SIG-M5 (cell line): ENCODE data around the gene TPRKB.
"Not testable (repeated sequence)": the region's sequence is repeated elsewhere in the genome, so short reads cannot be mapped to it uniquely, and the experiment has no call there.

Source experiments
- DNase-seq: peaks from one replicate; lab custom pipeline; 2025; lab: John Stamatoyannopoulos, UW

The TPRKB gene

DNA sequence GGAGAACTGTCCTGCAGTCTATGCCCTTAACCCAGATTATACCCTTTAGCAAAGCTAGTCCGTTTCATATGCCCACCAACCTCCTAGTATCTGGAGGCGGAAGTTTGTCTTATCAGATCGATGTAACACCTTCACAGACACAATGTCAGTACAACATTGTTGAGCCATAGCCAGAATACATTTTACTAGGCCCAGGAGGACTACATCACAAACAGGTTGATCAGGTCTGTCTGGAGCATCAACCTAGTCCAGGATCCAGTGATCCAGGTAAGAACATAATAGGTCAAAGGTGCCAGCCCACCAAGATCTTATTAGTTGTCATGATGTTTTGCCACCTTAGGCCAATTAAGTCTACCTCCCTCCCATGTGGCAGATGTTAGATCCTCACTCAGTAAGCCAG is 2.0 kb upstream of the TPRKB start:
- DNase-seq: no peak

DNA sequence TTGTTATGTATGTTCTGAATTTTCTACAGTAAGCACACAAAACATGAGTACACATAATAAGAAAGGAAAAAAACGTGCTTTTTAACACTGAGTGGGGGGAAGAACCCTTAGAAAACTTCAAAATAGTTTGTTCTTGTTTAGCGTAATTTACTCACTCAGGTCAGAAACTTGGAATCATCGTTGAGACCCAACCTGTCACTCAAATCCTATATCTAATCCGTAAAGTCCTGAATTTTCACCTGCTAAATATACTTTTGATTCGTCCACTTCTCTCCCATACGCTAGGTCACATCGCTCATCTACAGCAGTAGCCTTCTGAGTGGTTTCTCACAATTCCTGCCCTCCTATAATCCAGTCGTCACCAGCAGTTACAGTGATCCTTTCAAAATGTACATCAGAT is 767 bp downstream of the TPRKB start:
- no peak for DNase-seq

DNA sequence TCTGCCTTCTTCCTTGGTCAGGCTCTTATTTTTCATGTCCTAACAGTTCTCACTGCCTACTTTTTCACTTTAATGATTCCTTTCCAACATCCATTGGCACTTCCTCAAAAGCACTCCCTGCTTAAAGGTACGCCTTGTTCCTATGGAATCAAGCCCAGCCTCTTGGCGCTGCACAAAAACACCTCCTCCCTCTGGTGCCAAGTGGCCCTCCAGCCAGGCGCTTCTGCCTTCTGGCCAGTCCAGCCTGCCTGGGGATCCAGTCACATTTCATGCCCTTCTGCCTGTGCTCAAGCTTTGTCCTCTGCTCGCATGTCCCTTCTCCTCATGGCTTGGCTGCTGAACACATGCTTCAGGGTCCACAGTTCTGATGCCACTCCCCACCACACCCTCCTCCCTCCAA is 6.3 kb downstream of the TPRKB start:
- no peak for DNase-seq

DNA sequence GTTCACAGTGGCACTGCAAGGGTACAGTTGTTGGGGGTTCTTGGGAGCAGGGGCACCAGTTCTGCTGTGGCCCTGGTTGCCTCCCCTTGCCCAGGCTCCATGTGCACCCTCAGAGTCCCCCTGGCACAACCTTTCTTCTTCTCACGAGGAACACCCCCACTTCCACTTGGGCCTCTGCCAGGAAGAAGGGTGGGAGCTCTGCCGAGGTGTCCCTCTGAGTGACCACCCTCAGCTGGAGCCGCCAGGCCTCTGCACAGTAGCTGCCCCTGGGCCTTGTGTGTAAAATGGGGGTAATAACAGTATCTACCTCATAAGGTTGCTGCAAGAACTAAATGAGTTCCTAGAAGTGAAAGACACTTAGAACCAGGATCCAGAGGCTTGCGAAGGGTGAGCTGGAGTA is 8.4 kb downstream of the TPRKB start:
- DNase-seq: no peak

DNA sequence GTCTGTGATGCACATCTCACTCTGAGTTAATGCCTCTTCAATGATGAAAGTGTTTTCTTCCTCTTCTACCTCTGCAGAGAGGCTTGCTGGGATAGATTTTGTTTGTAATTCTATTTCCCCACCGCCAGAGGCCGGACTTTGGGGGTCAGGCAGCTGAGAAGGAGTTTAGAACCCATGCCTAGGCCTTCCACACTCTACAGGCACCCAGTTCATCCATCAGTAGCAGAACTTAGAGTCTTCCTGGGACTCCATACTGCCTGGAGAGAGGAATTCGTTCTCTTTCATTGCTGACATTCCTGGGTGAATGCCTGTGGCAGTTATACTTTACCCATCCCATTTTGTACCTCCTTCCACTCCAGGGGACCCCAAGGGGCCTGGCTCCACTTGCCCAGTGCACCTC is 9.1 kb downstream of the TPRKB start:
- DNase-seq: no peak

DNA sequence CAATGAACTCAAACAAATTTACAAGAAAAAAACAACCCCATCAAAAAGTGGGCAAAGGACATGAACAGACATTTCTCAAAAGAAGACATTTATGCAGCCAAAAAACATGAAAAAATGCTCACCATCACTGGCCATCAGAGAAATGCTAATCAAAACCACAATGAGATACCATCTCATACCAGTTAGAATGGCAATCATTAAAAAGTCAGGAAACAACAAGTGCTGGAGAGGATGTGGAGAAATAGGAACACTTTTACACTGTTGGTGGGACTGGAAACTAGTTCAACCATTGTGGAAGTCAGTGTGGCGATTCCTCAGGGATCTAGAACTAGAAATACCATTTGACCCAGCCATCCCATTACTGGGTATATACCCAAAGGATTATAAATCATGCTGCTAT is 10.5 kb downstream of the TPRKB start:
- DNase-seq: not testable (repeated sequence)

DNA sequence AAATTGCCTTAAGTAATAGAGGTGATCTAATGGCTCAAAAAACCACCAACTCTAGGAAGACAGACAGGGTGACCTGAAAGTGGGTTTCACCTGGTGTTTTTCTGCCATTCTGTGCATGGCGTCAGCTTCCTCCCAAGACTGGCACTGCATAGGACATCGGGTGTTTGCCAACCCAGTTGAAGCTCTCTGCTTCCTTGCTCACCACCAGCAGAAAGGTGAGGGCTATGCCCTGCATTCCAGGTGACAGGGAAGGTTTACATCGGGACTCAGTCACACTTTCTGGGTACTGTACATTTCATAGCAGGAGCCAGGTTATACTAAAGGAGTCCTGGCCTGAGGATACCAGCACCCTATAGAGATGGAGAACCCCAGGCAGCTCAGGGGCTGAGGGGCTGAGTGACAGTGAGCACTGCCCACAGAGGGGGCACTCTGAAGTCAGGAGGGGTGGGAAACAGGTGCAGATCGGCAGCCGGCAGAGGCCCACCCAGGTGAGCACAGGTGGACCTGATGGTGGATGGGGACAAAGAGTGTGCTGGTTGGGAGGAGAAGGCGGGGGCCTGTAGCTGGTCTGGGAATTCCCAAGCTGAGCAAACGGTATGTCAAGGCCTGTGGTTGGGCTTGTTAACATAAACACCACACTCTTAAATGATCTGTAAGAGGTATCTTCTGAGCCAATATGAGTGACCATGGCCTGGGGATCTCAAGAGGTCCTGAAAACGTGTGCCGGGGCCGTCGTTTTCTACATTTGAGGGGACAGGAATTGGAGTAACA is 18.1 kb downstream of the TPRKB start:
- DNase-seq: no peak

DNA sequence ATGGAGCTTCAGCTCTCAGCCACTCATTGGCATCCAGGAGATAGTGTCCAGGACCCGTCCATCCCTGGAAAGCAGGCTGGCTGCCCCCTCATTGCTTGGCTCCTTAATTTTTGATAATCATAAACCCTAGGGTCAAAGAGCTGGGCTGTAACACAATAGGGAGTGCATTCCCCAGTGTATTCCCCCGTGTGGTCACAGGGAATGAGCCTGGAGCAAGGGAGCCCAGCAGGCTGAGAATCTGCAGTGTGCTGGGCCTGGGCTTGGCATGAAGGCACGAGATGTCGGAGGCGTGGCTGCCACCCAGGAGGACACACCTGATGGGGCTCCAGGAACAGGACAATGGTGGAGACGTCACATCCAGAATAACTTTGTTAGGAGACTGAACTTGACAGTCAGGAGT is 18.7 kb downstream of the TPRKB start:
- no peak for DNase-seq

DNA sequence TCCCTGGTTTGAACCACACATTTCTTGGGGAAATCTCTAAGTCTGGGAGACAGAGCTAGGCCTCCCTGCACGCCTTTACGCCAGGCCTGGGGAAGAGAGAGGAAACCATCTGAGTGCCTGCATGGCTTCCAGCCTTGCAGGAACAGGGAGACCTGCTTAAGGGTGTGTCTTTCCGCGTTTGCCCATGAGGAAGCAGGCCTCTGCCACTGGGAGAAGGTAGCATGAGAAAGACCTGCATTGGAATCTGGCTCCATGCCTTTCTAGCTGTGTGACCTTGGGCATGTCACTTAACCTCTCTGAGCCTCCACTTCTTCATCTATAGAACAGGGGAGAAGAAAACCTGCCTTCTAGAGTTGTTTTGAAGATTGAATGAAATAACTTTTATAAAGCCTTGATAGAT is 19.4 kb downstream of the TPRKB start:
- DNase-seq: not testable (repeated sequence)

DNA sequence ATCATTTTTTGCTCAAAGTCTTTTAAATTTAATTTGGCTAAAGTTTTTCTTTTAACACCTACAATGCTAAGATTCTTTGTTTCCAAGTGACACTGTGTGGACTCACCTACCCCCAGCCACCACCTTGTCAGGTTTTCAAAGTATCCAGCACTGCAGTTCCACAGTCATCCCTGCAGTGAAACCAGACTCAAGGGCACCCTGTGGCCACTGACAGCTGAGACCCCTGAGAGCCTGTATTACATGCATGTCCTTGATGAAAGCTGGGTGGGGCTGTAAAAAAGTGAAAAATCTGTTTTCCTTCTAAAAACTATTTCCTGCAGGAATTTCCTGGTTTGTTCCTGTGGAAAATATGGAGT is 19.9 kb downstream of the TPRKB start:
- no peak for DNase-seq

DNA sequence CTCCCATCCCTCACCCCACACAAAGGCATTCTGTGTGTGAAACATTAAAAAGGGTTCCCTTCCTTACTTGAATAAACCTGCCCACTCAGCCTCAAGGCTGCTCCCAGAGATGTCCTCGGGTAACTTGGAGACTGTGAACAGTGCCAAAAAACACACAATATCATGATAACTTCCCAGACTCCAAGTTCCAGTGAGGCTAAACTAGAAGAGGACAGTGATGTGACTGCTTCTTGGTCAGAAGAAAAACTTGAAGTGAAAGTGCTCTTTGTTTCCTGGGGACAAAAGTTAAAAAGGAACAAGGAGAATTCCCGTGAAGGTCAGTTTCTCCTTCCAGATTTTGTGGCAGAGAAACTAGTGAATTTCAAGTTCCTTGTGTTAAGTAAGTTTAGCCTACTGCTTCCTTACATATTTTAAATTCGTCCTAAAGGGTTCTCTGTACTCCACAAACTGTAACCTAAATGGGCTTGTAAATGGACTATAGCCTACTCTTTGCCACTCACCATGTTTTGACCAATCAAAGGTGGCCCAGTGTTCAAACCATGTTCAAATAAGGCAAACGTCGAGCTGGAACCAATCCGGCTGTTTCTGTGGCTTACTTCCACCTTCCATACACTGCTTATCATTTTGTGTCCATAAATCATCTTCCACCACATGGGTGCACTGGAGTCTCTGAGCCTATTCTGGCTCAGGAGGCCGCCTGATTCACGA is 20.4 kb downstream of the TPRKB start:
- no peak for DNase-seq

DNA sequence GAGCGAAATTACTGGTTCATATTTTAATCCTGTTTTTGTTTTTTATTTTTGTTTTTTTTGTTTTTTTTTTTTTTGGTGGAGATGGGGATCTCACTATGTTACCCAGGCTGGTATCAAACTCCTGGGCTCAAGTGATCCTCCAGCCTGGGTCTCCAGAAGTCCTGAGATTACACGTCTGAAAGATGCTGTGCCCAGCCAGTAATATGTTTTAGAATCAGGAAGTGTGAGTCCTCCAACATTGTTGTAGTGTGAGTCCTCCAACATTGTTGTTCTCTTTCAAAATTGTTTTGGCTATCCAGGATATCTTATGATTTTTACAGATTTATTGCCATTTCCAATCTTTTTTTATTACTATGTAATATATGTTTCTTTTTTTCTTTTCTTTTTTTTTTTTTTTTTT is 23.1 kb downstream of the TPRKB start:
- DNase-seq: no peak

DNA sequence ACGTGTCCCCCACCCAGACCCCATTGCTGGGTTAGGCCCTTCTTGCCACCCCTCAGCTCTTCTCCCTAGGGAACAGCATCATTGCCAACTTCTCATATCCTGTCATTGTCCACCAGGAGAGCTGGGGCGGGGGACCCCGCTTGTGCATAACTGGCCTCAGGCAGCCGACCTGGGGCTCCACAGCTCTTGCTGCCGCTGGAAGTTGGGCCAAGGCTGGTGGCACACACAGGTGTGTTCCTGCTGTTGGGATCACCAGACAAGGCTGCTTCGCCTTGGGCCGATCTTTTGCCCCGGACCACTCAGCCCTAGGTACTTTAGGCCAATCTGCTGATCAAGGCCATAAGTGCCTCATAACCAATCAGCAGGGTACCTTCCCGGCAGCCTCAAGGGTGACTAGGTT is 28.6 kb downstream of the TPRKB start:
- DNase-seq: no peak

DNA sequence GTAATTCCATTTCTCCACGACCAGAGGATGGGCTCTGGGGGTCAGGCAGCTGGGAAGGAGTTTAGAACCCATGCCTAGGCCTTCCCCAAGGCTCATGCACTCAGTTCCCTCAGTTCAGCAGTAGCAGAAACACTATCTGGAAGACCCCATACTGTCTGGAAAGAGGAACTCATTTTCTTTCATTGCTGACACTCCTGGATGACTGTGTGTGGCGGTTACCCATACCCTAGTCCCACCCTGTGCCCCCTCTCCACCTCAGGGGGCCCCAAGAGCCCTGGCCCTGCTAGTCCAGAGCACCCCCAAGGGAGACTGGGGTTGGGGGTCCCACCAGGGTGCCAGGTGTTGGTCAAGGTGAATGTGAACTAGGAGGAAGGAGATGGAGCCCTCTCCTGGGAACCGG is 29.5 kb downstream of the TPRKB start:
- no peak for DNase-seq

DNA sequence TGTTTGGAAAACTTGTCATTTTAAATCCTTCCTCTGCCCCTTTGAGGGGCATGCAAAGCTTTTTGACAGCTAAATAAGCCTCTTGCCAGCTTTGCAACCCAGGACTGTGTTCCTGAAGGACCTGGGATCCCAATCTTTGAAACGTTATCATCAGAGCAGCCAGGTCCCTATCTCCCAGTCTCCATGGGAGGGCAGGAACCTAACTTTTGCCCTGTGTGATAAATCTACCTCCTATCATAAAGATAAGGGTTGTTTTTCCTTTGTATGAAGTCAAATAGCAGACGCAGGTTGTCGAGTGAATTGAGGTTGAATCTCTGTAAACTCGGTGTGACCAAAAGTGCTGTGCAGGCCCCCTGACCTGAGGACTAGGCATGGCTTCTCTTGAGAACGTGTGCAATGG is 30.1 kb downstream of the TPRKB start:
- no peak for DNase-seq

DNA sequence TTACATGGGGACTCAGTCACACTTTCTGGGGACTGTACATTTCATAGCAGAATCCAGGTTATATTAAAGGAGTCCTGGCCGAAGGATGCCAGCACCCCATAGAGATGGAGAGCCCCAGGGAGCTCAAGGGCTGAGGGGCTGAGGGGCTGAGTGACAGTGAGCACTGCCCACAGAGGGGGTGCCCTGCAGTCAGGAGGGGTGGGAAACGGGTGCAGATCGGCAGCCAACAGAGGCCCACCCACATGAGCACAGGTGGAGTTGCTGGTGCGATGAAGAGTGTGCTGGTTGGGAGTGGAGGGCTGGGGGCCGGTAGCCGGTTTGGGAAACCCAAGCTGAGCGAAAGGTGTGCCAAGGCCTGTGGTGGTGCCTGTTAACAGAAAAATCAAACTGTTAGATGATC is 32.1 kb downstream of the TPRKB start:
- DNase-seq: no peak

DNA sequence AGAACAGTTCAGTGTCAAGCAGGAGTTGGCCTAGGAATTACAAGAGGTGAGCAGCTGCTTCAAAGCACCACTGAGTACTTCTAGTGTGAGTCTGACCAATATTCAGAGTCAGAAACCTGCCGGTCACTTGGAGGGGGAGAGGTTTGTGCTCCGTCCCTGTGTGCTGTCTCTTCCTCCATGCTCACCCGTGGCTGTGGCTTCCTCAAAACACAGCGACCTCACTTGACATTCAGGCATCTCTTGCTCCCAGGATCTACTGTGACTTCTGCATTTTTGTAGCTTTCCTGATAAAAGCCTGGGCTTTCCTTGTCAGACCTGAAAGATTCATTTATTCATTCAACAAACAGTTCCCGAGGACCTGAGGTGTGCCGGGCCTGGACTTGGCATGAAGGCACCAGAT is 32.9 kb downstream of the TPRKB start:
- no peak for DNase-seq

DNA sequence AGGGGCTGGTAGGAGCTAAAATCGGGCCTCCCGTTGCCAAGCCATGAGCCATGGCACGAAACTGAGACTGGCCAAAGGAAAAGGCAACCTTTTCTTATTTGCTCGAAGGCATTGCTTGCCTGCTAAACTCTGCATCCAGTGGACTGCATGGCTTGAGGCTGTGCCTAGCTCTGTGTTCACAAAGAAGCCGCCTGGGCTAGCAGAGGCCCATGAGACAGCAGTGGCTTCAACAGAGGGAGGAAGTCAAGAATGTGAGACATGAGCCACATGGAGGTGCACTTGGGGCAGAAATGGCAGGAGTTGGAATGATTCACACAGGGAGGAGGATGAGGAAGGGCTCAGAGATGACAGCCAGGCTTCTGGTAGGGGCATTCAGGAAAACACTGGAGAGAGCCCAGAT is 33.5 kb downstream of the TPRKB start:
- no peak for DNase-seq

DNA sequence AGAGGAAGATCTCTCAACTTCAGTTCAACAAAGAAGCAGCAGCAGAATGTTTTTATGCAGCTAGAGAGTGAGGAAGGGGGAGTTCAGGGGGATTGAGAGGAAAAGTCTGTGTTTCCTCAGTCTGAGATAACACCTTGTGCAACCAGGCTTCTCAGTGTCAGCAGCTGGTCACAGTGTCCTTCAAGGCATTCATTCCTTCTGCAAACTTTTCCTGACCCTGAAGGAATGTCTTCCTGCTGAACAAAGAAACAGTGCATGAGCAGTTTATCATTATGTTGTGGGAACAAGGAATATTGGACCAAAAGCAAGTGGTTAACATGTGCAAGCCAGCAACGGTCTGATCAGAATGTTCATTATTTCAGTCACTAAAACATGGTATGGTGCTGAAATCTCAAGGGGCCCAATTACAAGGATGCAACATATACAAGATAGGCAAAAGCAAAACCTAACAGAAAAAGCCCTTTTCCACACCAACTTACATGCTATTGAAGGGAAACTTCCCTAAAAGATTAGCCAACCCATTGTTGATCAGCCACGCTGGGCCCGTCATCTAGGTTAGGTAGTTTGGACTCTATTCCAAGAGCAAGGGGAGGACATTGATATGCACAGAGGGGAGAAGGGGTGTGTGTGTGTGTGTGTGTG is 34.2 kb downstream of the TPRKB start:
- not testable (repeated sequence) for DNase-seq

DNA sequence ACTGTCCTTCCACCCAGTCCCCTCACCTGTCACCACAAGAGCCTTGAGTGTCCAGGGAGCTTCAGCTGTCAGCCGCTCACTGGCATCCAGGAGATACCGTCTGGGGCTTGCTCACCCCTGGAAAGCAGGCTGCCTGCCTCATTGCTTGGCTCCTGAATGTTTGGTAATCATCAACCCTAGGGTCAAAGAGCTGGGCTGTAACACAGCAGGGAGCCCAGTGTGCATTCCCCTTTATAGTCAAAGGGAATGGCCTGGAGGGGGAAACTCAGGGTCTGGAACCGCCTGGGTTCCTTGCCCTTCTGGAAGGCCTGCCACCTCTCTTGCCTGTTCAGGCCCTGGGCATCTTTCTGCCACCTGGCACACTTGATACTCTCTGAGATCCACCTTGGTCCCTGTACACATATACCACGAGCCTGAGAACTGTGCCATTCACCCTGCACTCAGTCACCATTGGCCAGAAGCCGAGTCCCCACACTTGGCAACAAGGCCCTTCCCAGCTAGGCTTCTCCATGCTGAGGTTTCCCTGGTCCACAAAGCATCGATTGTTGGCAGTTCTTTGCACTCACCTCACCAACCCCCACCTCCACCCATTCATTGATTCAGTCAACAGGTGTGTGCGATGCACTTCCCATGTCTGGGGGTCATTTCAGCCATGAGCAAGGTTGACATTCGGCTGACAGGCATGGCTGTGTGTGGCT is 35.0 kb downstream of the TPRKB start:
- no peak for DNase-seq

DNA sequence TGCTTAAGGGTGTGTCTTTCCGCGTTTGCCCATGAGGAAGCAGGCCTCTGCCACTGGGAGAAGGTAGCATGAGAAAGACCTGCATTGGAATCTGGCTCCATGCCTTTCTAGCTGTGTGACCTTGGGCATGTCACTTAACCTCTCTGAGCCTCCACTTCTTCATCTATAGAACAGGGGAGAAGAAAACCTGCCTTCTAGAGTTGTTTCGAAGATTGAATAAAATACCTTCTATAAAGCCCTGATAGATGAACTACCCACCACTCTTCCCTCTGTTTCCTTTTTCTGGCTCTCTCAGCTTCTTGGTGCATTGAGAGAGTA is 35.7 kb downstream of the TPRKB start:
- DNase-seq: not testable (repeated sequence)

DNA sequence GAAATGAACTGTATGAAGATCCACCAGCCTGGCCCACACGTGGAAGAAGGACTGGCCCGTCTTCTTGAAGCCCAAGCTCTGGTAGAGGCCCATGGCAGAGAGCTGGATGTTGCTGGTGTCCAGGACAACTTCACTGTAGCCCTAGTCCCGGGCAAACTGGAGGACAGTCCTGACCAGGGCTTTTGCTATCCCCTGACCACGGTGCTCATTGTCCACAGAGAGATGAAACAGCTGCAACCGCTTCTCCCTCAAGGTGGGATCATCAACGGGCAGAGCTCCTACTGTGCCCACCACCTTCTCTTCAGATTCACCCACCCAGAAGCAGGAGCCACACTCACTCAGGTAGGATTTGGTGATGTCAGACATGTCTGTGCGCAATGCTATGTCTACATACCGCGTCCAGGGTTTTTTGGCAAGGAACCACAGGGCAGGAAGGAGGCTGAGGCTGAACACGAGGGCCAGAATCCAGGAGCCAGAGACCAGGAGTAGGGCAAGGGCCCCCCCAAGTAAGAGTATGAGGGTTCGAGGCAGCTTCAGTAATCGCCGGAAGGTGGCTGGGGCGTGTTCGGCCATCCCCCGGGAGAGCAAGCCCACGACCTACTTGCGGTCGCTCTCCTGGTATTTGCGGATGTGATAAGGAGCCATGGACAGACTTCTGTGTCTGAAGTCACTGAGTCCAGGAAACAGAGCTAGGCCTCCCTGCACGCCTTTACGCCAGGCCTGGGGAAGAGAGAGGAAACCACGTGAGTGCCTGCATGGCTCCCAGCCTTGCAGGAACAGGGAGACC is 36.3 kb downstream of the TPRKB start:
- no peak for DNase-seq
